H1 (cell line): Measurements from ENCODE around the gene HMGA1. TPM values are rescaled to one million over a fixed set of nuclear protein-coding genes. Genes with fewer than 3 reads are reported as not detected.
A peak's percentile ranks its signal among the peaks of the same experiment; 100 is the strongest.

Source experiments
- CTCF ChIA-PET: fragments of 300-600 bp; sonication (Branson Sonifier 250); formaldehyde crosslinking; loops from one replicate; lab custom pipeline; 2021; ENCODE audit not compliant: partially characterized antibody; lab: Charles Lee
- POLR2A ChIA-PET: fragments of 300-600 bp; sonication (Branson Sonifier 250); formaldehyde crosslinking; loops from one replicate; lab custom pipeline; 2021; ENCODE audit warnings: inconsistent platforms; ENCODE audit not compliant: partially characterized antibody; lab: Charles Lee
- DNase-seq, 2 experiments: peaks; one replicate each; pipeline versions ENCODE4 v3.0.0 to v3.0.0-alpha.2; 2010 to 2022; ENCODE audit warnings: low spot score in 2 of 2, low read depth in 1 of 2, mixed read lengths in 1 of 2
- FAIRE-seq: peaks from 2 replicates; lab custom pipeline; 2011; peaks lifted over from hg19 to GRCh38; lab: Jason Lieb, UNC
- H2AFZ ChIP-seq: 2 replicates; pipeline ENCODE4 v1.8.1; 2012; ENCODE audit warnings: low read length, inconsistent platforms
- H2AK5ac ChIP-seq: 2 replicates; pipeline ENCODE4 v1.6.1; 2013; ENCODE audit warnings: low read depth, low read length
- H2BK120ac ChIP-seq: replicated peaks from 2 replicates; pipeline ENCODE3; 2013; ENCODE audit warnings: low read depth, low read length, inconsistent platforms
- H2BK12ac ChIP-seq: 2 replicates; pipeline ENCODE4 v1.6.1; 2013; ENCODE audit warnings: low read depth, low read length
- H2BK15ac ChIP-seq: 2 replicates; pipeline ENCODE4 v1.6.1; 2013; ENCODE audit warnings: low read length
- H2BK20ac ChIP-seq: 2 replicates; pipeline ENCODE4 v1.6.1; 2013; ENCODE audit warnings: low read length
- H2BK5ac ChIP-seq: 2 replicates; pipeline ENCODE4 v1.6.1; 2013; ENCODE audit warnings: low read depth, low read length
- H3K14ac ChIP-seq: 2 replicates; pipeline ENCODE4 v1.6.1; 2013; ENCODE audit warnings: inconsistent platforms; ENCODE audit not compliant: insufficient read length
- H3K18ac ChIP-seq: 2 replicates; pipeline ENCODE4 v1.6.1; 2013; ENCODE audit warnings: low read length; ENCODE audit errors: extremely low read depth
- H3K23ac ChIP-seq: 2 replicates; pipeline ENCODE4 v1.6.1; 2013; ENCODE audit warnings: inconsistent platforms; ENCODE audit not compliant: insufficient read length
- H3K23me2 ChIP-seq: 2 replicates; pipeline ENCODE4 v1.6.1; 2013; ENCODE audit warnings: low read depth, low read length
- H3K27ac ChIP-seq: 2 replicates; pipeline ENCODE4 v1.6.1; 2011; ENCODE audit warnings: low read depth, low read length, inconsistent platforms
- H3K27me3 ChIP-seq, 4 experiments: replicated peaks in 1 of 4; 1 replicate in 1 of 4; 2 replicates in 3 of 4; pipeline versions ENCODE4 v1.6.1 to v1.8.1; 2011 to 2013; ENCODE audit warnings: low read length in 3 of 4, mild to moderate bottlenecking in 3 of 4, inconsistent platforms in 2 of 4, mixed read lengths in 2 of 4, moderate library complexity in 1 of 4; ENCODE audit not compliant: control insufficient read depth in 3 of 4, insufficient read depth in 3 of 4; ENCODE audit errors: extremely low read depth in 1 of 4
- H3K36me3 ChIP-seq, 4 experiments: 2 replicates each; pipeline versions ENCODE4 v1.6.1 to v1.8.1; 2011 to 2013; ENCODE audit warnings: mild to moderate bottlenecking in 4 of 4, low read length in 3 of 4, moderate library complexity in 2 of 4, control low read depth in 1 of 4, inconsistent platforms in 1 of 4; ENCODE audit not compliant: insufficient read depth in 4 of 4, control insufficient read depth in 2 of 4
- H3K4ac ChIP-seq: replicated peaks from 2 replicates; pipeline ENCODE3; 2013; ENCODE audit warnings: low read length, low read depth, mixed read lengths, inconsistent platforms; ENCODE audit not compliant: insufficient read length
- H3K4me1 ChIP-seq, 4 experiments: replicated peaks in 1 of 4; 1 replicate in 1 of 4; 2 replicates in 3 of 4; pipeline versions ENCODE4 v1.6.1 to v1.8.1; 2011 to 2013; ENCODE audit warnings: low read length in 3 of 4, inconsistent platforms in 2 of 4, mixed read lengths in 1 of 4; ENCODE audit not compliant: insufficient read depth in 4 of 4, control insufficient read depth in 3 of 4
- H3K4me2 ChIP-seq, 2 experiments: 2 replicates each; pipeline versions ENCODE4 v1.6.1 to v1.8.1; 2011 to 2013; ENCODE audit warnings: low read depth in 2 of 2, low read length in 2 of 2, control low read depth in 1 of 2, inconsistent platforms in 1 of 2, mild to moderate bottlenecking in 1 of 2; ENCODE audit not compliant: insufficient read depth in 1 of 2
- H3K4me3 ChIP-seq, 4 experiments: fragments of 200-600, 300-600 bp in 1 of 4; sonication (generic), shearing (Covaris generic), sonication (Bioruptor Twin) in 1 of 4; 2 replicates each; pipeline versions ENCODE4 v1.5.1 to v1.8.1; 2011 to 2016; ENCODE audit warnings: low read length in 4 of 4, low read depth in 3 of 4, control low read depth in 2 of 4, inconsistent platforms in 2 of 4, mild to moderate bottlenecking in 2 of 4, mixed read lengths in 1 of 4, moderate library complexity in 1 of 4; ENCODE audit not compliant: insufficient read depth in 2 of 4; ENCODE audit errors: extremely low read depth in 1 of 4
- H3K56ac ChIP-seq: replicated peaks from 2 replicates; pipeline ENCODE3; 2013; ENCODE audit warnings: low read depth, mild to moderate bottlenecking, mixed read lengths, low read length, inconsistent platforms; ENCODE audit not compliant: insufficient read length
- H3K79me1 ChIP-seq: 2 replicates; pipeline ENCODE4 v1.6.1; 2013; ENCODE audit warnings: low read depth, low read length, control low read depth
- H3K79me2 ChIP-seq, 2 experiments: 2 replicates each; pipeline versions ENCODE4 v1.6.1 to v1.8.1; 2012 to 2013; ENCODE audit warnings: low read length in 2 of 2, mild to moderate bottlenecking in 2 of 2, inconsistent platforms in 1 of 2; ENCODE audit not compliant: insufficient read depth in 2 of 2, control insufficient read depth in 1 of 2
- H3K9ac ChIP-seq, 4 experiments: replicated peaks in 1 of 4; 1 replicate in 1 of 4; 2 replicates in 3 of 4; pipeline versions ENCODE4 v1.6.1 to v1.8.1; 2011 to 2013; ENCODE audit warnings: low read depth in 3 of 4, low read length in 3 of 4, control low read depth in 2 of 4, mild to moderate bottlenecking in 2 of 4, moderate library complexity in 2 of 4, inconsistent platforms in 1 of 4; ENCODE audit errors: extremely low read depth in 1 of 4
- H3K9me3 ChIP-seq, 2 experiments: 2 replicates each; pipeline versions ENCODE4 v1.6.1 to v1.8.1; 2012 to 2013; ENCODE audit warnings: mild to moderate bottlenecking in 2 of 2, moderate library complexity in 2 of 2, control low read depth in 1 of 2, inconsistent platforms in 1 of 2, low read depth in 1 of 2, low read length in 1 of 2, mixed read lengths in 1 of 2; ENCODE audit not compliant: insufficient read depth in 2 of 2
- H4K20me1 ChIP-seq, 2 experiments: replicated peaks in 1 of 2; 2 replicates each; pipeline versions ENCODE3 to v1.8.1; 2011 to 2013; ENCODE audit warnings: inconsistent platforms in 2 of 2, low read length in 2 of 2, mild to moderate bottlenecking in 1 of 2; ENCODE audit not compliant: insufficient read depth in 2 of 2, control insufficient read depth in 1 of 2
- H4K5ac ChIP-seq: 2 replicates; pipeline ENCODE4 v1.6.1; 2013; ENCODE audit warnings: low read length, low read depth, mixed read lengths, inconsistent platforms; ENCODE audit not compliant: insufficient read length
- H4K8ac ChIP-seq: 2 replicates; pipeline ENCODE4 v1.8.0; 2013; ENCODE audit warnings: mild to moderate bottlenecking, moderate library complexity, low read length, inconsistent platforms; ENCODE audit not compliant: insufficient read depth; ENCODE audit errors: extremely low read depth
- H4K91ac ChIP-seq: replicated peaks from 2 replicates; pipeline ENCODE3; 2013; ENCODE audit warnings: low read length, mixed read lengths, inconsistent platforms; ENCODE audit not compliant: insufficient read length
- BACH1 ChIP-seq: IDR thresholded peaks from 2 replicates; pipeline ENCODE4 v1.6.1; 2012; ENCODE audit warnings: low read length, improper control_type of control experiment
- BRCA1 ChIP-seq: IDR thresholded peaks from 2 replicates; pipeline ENCODE4 v1.6.1; 2012; ENCODE audit warnings: low read depth, low read length, improper control_type of control experiment
- CBX5 ChIP-seq: fragments of 300-800, 300-1000 bp; sonication (generic); IDR thresholded peaks from 2 replicates; pipeline ENCODE4 v1.7.1; 2016; ENCODE audit warnings: antibody characterized with exemption, low read length, low read depth
- FOSL1 ChIP-seq: IDR thresholded peaks from 2 replicates; pipeline ENCODE4 v1.6.1; 2011; ENCODE audit warnings: mild to moderate bottlenecking, low read depth, low read length, moderate library complexity; ENCODE audit not compliant: insufficient read depth
- KDM1A ChIP-seq: fragments of 200-600, 300-600 bp; sonication (generic); IDR thresholded peaks from 2 replicates; pipeline ENCODE4 v1.7.1; 2016; ENCODE audit warnings: mild to moderate bottlenecking, low read length, borderline replicate concordance
- MAFK ChIP-seq: IDR thresholded peaks from 2 replicates; pipeline ENCODE4 v1.6.1; 2012; ENCODE audit warnings: low read depth, mild to moderate bottlenecking, improper control_type of control experiment, low read length
- RNF2 ChIP-seq: fragments of 200-900, 300-1000 bp; sonication (generic); IDR thresholded peaks from 2 replicates; pipeline ENCODE4 v1.7.1; 2016; ENCODE audit warnings: borderline replicate concordance, low read depth, mild to moderate bottlenecking, antibody characterized with exemption, low read length; ENCODE audit not compliant: poor library complexity, severe bottlenecking; ENCODE audit errors: missing control alignments
- SAP30 ChIP-seq: fragments of 300-600 bp; sonication (generic); IDR thresholded peaks from 2 replicates; pipeline ENCODE4 v1.7.1; 2012; ENCODE audit warnings: low read length, moderate library complexity, mild to moderate bottlenecking, inconsistent platforms; ENCODE audit not compliant: insufficient read depth, insufficient replicate concordance
- SP1 ChIP-seq: IDR thresholded peaks from 2 replicates; pipeline ENCODE4 v1.6.1; 2011; ENCODE audit warnings: low read depth, low read length
- TAF7 ChIP-seq: optimal IDR thresholded peaks from 2 replicates; pipeline ENCODE3; 2011; ENCODE audit warnings: low read depth, mild to moderate bottlenecking, inconsistent platforms, low read length, moderate library complexity, borderline replicate concordance
- WGBS, 2 experiments: shearing (Covaris generic) in 1 of 2; methylation state at CpG; one replicate each; pipeline versions ENCODE4 v1.1.6 to v1.1.7; 2013 to 2015; ENCODE audit warnings: low lambda C conversion rate in 2 of 2, mixed read lengths in 2 of 2, inconsistent platforms in 1 of 2, low coverage in 1 of 2, missing lambda C conversion rate in 1 of 2; ENCODE audit not compliant: insufficient replicate concordance in 2 of 2, insufficient coverage in 1 of 2, insufficient read length in 1 of 2; ENCODE audit errors: extremely low coverage in 1 of 2, missing lambda C conversion rate in 1 of 2; 5-methylcytosine and 5-hydroxymethylcytosine counted together
- polyA plus RNA-seq, 7 experiments: library from polyadenylated mRNA; depleted of rRNA in 3 of 7; stranded (reverse) in 5 of 7; unstranded in 2 of 7; fragments of >200 nt in 5 of 7; fragments of 200-250 nt in 2 of 7; gene quantifications; 1 replicate in 5 of 7; 2 replicates in 1 of 7; 4 replicates in 1 of 7; pipeline versions ENCODE4 v1.2.1 to v1.2.3, GENCODE V29; 2011 to 2013; ENCODE audit warnings: missing spikeins in 2 of 7, mixed read lengths in 2 of 7
- total RNA-seq: library from RNA; stranded (reverse); fragmentation: NEBNext Ultra II Directional; extraction: Animal tissue kit (Norgen Biotek cat#: 25700); gene quantifications from 2 replicates; pipeline ENCODE4 v1.2.1, GENCODE V29; 2021

The HMGA1 gene
- total and polyA plus RNA-seq, 2 of the 8 experiments (the other 6 are each of a cell fraction or from before 2014, with no cell fraction given): 1,557 to 2,636 TPM

DNA sequence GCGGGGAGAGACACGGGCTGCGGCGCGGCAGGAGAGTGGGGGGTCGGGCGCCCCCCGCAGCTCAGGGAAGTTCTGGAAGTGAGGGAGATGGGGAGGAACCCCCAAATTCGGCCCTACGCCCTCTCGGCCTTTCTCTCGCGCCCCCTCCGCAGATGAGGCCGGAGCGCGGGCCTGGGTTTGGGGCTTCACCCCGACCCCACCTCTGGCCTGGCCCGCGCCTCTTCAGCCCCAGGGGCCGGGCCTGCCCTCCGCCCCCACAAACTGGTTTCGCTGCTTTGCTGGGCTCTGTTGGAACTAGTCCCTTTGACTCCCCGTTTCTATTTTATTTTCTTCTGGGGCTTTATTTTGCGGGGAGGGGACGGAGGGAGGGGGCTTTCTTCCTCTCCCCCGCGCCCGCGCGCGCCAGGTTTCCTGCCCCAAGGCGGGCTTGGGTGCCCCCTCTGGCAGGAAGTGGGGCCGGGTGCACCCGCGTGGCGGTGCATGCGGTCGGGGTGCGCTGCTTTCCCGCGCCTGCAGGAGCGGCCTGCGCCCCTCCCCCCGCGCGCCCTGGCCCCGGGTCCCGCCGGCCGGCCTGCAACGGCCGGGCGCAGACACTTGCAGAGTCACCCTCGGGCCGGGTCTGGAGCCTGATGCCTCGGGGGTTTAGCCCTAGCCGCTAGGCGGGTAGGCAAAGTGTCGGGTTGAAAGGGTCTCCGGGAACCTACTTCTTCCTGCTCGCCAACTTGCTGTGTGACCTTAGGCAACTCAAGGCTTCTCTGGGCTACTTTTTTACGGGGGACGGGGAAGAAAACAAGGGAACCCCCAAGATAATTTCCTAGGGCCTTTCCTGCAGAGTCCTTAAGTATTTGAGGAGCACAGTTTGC lies 1.3 kb downstream of the HMGA1 start:
- Histone ChIP-seq H2BK15ac (no peak overlapping the region), H2AFZ (no peak overlapping the region), H2BK12ac (no peak overlapping the region), H3K14ac (no peak overlapping the region), H2BK120ac (no peak overlapping the region), H4K91ac (peak overlapping the region; percentile 66), H3K23ac (no peak overlapping the region), H4K5ac (peak overlapping the region; percentile 84), H2BK20ac (no peak overlapping the region), H3K4ac (no peak overlapping the region), H3K9ac (peak overlapping the region; percentile 85 to 98 (median 88)), H2BK5ac (peak overlapping the region; percentile 3; the same call in 1 of the 2 replicates), H2AK5ac (no peak overlapping the region), H3K27me3 (no peaks in the 10 kb centered on the region), H4K20me1 (peaks cover 43 to 45% of the 10 kb centered on the region in 2 experiments), H3K79me2 (peaks cover 38 to 57% of the 10 kb centered on the region in 2 experiments), H3K56ac (peak overlapping the region; percentile 85), H3K27ac (peak overlapping the region; percentile 92), H3K23me2 (peaks cover 12% of the 10 kb centered on the region), H3K9me3 (no peaks in the 10 kb centered on the region), H4K8ac (peak overlapping the region; percentile 91), H3K79me1 (peaks cover 11% of the 10 kb centered on the region), H3K18ac (peak overlapping the region; percentile 71), H3K36me3 (peaks cover 27 to 45% (median 37%) of the 10 kb centered on the region in 4 experiments), H3K4me3 (peak overlapping the region; percentile 86 to 100 (median 98)), H3K4me2 (peak overlapping the region; percentile 81 to 89), H3K4me1 (peaks cover 10 to 46% (median 30%) of the 10 kb centered on the region in 4 experiments)
- CTCF ChIA-PET: interaction anchor here (1.2 to 1.9 kb wide), 4 partner anchors 14 to 45 kb away, joined by 3 to 17 read pairs (median 6); no protein-coding TSS in a partner anchor
- FAIRE-seq: no peak
- POLR2A ChIA-PET: interaction anchor here (0.6 to 3.2 kb wide), 28 partner anchors 9 to 554 kb away, joined by 3 to 144 read pairs (median 5); partner anchors contain the start of genes BLTP3A, RPS10 and SMIM29
- DNase-seq: peak in 1 of 2 experiments; percentile 63
- 1% methylated on average over 41 of the region's 64 CpGs; no CpG with 5 or more reads in 1 of the 2 experiments for WGBS, 2 experiments
- TF ChIP-seq BACH1: peak; percentile 77
- TF ChIP-seq TAF7: peak; percentile 21
- TF ChIP-seq CBX5: no peak
- no peak for TF ChIP-seq RNF2
- no peak for TF ChIP-seq SP1
- TF ChIP-seq BRCA1: no peak
- no peak for TF ChIP-seq FOSL1
- TF ChIP-seq MAFK: no peak; the same call in 1 of the 2 replicates
- 0 out of 2 replicates have a peak, but pooled peaks have one; percentile 34 for TF ChIP-seq KDM1A
- TF ChIP-seq SAP30: no peak
